ENCODE results near the gene RING1.

The RING1 gene

DNA sequence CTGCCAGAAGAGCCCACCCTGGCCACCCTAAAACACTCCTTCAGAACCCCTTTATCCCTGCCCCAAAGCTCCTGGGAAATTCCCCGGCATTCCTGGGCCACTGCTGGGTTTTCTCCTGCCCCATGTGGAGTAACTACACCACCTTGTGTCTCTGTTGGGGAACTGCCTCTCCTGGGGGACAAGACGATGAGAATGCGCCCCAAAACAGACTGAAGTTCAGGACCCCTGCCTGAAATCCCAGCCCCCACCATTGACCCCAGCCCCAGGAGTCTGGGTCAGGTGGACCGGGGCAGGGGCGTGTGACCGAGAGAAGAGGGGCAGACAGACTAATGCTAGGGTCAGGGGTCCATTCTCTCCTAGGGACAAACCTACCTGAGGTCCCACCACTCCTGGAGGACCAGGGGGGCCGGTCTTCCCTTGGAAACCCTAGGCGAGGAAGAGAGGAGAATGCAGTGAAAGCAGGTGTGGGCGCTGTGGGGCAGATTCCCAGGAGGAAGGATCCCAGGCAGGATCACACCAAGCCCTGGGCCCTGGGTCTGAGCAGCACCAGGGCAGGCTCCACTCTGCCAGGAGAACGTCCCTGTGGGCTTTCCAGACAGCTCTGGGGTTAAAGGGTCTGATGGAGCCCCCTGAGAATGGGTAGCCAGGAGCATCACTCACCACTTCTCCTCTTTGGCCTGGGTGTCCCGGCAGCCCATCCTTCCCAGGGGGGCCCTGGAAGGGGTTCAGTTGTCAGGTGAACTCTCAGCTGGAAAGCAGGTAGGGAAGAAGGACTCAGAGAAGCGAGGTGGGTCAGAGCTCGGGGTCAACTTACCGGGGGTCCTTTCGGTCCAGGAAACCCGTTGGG lies 35.4 kb upstream of the RING1 start:
- DNase-seq, result no peak

- DNase-seq, result no peak
Measured at GRCh38 chr6:33173535-33174180, 34.6 kb upstream of the RING1 start.

GRCh38 chr6:33174784-33175183 lies 33.5 kb upstream of the RING1 start:
- no peak for DNase-seq

GRCh38 chr6:33175436-33176069 lies 32.7 kb upstream of the RING1 start:
- no peak for DNase-seq

- DNase-seq, result no peak
Measured at GRCh38 chr6:33176906-33177305, 31.4 kb upstream of the RING1 start.

DNA sequence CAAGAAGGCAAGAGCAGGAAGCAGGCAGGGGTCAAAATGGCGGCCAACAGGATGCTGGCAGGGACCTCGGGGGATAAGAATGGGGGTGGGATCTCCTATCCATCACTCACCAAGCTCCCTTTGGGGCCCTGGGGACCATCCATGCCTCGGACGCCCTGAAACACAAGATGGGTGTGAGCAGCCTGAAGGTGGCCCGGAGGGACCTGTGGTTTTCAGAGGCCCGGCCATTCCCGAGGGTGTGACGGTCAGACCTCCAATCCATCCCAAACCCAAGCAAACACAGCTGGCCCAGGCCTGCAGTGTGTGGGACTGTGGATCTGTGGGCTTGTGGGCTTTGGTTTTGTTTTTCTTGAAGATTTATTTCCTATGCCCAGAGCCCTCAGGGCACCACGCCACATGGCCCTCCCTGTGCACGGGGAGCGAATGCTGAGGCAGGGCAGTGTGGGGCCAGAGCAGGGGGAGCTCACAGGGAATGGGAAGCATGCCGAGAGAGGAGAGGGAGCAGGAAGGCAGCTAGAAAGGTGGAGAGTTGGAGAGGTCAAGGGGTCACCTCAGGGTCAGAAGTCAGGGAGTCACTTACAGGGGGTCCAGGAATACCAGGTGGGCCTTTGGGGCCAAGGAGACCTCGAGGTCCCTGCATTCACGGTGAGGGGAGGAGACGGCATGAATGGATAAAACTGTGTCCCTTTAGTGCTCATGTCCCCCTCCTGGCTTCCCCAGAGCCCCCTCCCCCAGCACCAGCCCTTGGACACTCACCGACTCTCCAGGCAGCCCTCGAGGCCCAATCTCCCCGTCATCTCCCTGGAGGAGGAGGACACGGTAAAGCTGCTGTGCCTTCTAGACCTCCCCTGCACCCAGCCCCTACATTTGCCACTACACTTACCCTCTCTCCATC lies 30.5 kb upstream of the RING1 start:
- DNase-seq, result no peak

DNA sequence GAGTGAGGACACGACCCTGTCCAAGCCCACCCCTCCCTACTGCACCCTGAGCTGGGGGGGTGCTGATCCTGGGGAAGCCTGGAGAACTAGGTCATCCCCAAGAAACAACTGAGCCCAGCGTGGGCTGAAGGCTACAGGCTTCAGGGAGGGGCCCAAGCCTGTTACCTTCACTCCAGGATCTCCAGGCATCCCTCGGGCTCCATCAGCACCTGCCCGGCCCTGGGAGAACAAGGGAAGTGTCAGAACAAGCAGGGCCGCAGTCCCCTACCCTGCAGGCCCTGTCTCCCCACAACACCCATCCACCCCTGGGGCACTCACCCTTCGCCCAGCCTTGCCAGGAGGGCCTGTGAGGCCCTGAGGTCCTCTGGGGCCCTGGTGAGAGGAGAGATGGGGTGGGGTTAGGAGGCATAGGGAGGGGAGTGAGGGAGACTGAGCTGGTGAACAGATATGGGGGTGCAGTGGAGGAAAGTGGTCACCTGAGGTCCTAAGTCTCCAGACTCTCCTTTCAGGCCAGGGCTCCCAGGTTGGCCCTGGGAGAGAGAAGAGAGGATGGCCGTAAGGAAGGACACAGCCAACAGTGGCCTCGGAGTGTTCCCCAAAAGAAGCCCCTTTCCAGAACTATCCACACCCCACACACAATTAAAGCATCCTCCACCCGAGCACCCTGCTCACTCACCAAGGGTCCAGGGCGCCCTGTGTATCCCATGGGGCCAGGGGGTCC lies 29.4 kb upstream of the RING1 start:
- DNase-seq, result no peak

DNA sequence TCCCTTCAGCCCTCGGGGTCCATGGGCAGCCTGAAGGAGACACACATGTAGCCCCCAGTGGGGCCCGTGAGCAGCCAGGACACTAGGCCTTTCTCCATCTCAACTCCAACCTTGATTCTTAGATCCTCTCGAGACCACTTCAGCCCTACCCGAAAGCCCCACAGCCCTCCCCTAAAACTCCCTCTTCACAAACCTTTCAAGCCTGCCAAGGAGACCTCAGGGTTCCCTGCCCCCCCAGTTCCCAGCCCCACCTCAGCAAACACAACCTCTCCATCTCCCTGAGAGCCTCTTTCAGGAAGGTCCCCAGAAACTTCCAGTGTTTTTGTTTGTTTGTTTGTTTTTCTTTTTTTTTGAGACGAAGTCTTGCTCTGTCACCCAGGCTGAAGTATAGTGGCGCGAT lies 27.2 kb upstream of the RING1 start:
- DNase-seq, result no peak

GRCh38 chr6:33183071-33183683 lies 25.1 kb upstream of the RING1 start:
- peak; percentile 32 for DNase-seq

DNA sequence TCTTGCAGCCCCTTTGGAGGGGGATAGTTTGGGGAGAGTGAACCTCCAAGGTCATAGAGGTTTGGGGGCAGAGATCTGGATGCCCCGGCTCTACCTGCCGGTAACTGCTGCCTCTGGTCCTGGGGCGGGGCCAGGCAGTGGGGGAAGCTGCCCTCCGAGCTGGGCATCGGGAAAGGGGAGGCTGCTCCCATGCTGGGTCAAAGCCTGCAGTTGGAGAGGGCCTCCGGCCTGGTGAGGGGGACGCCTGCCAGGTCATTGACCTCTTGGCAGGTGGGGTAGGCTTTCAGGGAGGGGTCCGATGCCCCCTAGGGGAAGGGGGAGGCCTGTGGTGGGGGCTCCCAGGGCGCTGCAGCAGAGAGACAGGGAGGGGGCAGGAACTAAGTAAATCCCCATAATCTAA lies 23.1 kb upstream of the RING1 start:
- DNase-seq, result no peak

DNA sequence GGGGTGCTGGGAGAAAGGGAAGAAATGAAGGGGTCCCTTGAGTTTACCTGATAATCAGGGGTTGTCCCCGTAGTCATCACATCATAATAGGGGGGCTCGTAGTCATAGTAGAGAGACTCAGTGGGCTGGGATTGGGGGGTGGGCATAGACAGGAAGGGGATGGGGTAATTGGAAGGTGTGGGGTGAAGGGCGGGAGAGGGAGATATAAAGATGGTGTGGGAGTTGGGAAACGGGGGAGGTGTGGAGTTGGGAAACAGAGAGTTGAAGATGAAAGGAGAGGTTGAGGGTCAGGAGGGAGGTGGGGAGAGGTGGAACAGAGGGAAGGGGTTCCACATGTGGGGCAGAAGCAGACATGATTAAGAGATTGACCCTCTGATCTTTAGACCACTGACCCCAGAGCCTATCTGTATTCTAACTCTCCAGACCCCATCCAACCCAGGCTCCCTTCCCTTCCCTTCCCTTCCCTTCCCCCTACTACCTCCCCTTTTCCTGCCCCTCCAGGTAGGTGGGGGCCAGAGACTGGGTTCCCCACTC lies 22.6 kb upstream of the RING1 start:
- no peak for DNase-seq

DNA sequence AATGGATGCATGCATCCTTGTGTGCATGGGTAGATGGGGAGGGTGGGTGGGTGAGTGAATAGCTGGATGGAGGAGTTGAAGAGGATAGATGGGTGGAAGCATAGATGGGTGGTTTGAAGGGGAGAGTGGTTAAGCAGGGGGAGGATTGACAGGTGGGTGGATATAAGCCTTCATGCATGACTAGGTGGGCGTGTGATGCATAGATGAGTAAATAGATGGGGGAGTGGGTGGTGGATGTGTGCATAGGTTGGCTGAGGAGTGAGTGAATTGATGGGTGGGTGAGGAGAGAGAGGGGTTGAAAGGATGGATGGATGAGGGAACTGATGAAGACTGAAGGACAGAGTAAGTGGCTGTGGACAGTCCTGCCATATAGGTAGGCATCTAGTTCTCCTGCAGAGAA lies 20.5 kb upstream of the RING1 start:
- no peak for DNase-seq

GRCh38 chr6:33189164-33189563 lies 19.1 kb upstream of the RING1 start:
- DNase-seq, result no peak

DNA sequence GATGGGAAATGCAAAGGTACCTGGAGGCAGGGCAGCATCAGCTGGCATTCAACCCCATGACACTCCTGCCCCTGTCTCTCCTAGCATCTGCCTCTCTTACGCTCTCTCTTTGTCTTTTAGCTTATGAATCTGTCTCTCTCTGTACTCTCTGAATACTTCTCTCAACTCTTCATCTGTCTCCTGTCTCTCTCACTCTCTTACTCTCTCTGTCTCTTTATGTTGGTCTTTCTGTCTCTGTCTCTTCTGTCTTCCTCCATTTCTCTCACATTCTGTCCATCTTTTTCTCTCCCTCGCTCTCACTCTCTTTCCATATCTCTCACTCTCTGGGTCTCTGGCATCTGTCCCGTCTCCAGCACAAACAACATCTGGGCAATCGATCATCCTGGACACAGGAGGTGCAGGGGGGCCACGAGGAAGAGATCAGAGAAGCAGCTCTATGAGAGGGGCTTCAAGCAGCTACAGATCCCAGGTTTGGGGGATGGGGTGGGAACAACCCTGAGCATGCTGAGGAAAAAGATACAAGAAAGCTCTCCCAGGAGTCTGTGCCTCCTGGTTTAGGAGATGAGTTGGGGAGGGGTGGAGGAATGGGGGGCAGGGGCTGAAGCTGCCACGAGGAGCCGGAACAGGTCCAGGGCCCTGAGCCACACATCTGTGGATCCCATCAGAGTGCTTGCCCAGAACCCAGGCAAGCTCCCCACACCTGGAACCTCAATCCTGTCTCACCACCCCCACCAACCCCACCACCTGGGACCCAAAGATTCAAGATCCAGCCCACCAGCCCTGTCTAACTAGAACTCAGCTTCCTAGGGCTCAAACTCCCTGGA lies 18.5 kb upstream of the RING1 start:
- DNase-seq, result no peak

DNA sequence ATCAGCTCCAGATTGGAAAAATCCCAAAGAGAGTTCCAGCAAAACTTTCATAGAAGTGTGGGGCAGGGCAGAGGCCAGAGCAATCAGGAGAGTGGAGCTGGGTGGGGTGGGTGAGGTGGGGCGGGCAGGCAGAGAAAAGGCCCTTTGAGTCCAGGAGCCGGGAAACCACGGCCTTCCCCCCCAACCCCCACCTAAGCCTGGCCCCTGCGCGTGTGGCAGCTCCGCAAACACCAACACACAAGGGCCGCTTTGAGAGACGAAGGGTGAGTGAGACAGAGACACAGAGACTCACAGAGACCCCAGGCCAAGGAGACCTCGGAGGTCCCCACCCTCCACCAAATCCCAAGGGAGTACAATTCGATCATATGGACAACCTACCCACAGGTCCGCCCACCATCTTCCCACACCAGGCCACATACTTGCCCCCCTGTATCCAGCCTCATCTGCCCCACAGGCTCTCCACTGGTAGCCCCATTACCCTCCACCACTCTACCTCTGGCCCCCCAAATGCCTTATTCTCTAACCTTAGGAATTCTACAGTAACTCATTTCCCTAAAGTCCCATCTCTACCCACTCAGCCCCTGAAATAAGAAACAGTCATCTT lies 17.7 kb upstream of the RING1 start:
- DNase-seq, result no peak

GRCh38 chr6:33191383-33192104 lies 16.8 kb upstream of the RING1 start:
- DNase-seq, result no peak

- no peak for DNase-seq
Measured at GRCh38 chr6:33192105-33192646, 16.1 kb upstream of the RING1 start, which contains the start of gene COL11A2. TSS of gene COL11A2 (minus strand) at chr6:33192467. CDS start at chr6:33192240, 227 bp downstream.

DNA sequence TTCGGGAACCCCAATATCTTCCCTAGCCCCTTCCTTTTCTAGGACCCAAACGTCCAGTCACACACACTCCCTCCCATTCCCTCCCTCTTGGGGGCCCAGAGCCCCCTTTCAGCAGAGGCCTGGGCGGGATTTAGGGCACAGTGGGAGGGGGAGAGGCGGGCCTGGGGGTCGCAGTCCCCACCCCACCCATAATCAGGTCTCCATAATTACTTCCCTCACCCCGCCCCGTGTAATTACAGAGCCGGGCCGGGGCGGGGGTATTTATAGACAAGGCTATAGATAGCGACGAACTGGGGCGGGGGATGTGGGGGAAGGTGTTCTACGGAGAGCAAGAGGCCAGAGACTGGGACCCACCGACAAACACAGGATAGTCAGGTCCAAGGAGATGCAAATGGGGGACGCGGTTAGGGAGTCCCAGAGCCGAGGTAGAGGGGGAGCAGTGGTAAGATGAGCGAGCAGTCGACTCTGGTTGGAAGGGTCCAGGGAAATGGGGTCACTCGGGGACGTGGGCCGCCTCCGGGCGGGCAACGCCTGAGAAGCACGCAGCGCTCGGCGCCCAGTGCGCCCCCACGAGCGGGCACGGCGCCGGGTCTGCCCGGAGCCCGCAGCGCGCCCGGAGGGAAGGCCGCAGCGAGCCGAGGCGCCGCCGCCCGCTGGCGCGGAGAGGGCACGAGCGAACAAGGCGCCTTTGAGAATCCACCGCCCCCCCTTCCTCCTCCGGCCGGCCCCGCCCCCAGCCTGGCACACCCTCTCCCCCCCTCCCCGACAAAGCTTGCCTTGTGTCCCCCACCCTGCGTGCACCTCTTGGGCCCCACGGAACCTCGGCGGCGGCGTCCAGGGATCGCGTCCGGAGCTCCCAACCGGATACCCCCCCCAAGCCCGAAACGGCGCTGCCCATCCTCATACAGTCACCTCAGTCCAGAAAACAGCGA lies 15.4 kb upstream of the RING1 start:
- no peak for DNase-seq
